ENCODE measurements around the gene LYL1.

DNA sequence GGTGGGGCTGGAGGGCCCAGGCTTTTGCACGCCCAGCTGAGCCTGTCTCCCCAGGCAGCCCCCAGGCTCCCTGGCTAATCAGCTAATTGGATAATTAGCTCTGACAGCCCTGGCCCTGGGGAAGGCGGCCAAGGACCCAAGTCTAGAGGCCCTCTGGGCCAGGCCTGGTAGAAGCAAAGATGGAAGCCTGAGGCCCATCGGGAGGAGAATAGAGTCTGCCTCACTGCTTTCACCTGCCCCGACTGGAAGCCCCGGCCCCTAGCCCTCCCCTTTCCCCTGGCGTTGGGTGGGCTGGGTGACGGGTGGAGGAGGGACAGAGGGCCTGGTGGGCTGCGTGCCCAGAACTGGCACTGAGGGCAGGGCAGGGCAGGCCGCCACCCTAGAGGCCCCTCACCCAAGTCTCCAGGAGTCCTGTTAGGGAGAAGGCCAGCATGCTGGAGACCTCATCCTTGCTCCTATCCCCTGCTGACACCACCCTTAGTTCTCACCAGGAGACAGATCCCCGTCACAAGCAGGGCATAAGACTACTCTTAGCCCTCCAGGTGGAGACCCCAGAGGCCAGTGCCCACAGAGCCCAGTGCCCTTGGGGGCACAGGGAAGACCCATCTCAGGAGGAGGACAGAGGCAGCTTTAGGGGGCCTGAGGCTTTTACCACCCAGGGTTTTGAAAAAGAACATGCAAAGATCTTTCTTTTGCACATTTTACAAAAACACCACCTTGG lies 12.0 kb downstream of the LYL1 start:
- TF ChIP-seq, protein P1, sequence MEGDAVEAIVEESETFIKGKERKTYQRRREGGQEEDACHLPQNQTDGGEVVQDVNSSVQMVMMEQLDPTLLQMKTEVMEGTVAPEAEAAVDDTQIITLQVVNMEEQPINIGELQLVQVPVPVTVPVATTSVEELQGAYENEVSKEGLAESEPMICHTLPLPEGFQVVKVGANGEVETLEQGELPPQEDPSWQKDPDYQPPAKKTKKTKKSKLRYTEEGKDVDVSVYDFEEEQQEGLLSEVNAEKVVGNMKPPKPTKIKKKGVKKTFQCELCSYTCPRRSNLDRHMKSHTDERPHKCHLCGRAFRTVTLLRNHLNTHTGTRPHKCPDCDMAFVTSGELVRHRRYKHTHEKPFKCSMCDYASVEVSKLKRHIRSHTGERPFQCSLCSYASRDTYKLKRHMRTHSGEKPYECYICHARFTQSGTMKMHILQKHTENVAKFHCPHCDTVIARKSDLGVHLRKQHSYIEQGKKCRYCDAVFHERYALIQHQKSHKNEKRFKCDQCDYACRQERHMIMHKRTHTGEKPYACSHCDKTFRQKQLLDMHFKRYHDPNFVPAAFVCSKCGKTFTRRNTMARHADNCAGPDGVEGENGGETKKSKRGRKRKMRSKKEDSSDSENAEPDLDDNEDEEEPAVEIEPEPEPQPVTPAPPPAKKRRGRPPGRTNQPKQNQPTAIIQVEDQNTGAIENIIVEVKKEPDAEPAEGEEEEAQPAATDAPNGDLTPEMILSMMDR (IDR thresholded peaks at IDR 0.05): no peak
- TF ChIP-seq POLR2A (IDR thresholded peaks at IDR 0.05): no peak
